ENCODE measurements around the gene ZCCHC24. TPM values are rescaled to one million over a fixed set of nuclear protein-coding genes. Genes with fewer than 3 reads are reported as not detected.

ZCCHC24 gene
- total and polyA plus RNA-seq, 2 of the 8 experiments (the other 6 are each of a cell fraction or from before 2014, with no cell fraction given), result 3.9 to 6.9 TPM

DNA sequence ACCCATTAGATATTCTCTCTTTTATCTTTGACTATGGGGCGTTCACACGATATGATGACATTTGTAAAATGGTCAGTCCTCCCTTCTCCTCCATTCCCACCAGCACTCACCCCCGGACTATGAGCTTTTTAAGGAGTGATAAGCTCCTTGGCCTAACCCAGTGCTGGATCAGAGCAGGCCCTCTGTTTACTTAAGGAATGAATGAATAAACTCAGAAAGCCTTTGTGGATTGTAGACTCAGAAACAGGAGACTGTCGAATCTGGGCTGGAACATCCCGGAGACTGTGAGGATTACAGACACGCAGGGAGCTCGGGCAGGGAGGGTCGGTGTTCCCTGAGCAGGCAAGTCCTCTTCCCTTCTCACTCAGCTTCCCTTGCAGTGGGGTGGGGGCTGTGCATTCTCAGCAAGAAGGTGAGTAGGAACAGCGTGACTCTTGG lies 6.8 kb upstream of the ZCCHC24 start:
- no peak overlapping the region for H3K18ac ChIP-seq (ENCODE audit: extremely low read depth, low read length)
- H2BK5ac ChIP-seq (ENCODE audit: low read depth, low read length), result no peak overlapping the region
- H4K20me1 ChIP-seq (replicated peaks in 1 of 2; ENCODE audit: control insufficient read depth in 1 of 2, insufficient read depth in 2 of 2, low read length in 2 of 2), result no peaks in the 10 kb centered on the region
- no peaks in the 10 kb centered on the region for H3K36me3 ChIP-seq (ENCODE audit: control insufficient read depth in 2 of 4, insufficient read depth in 4 of 4, low read length in 3 of 4)
- no peak overlapping the region for H3K4ac ChIP-seq (replicated peaks; ENCODE audit: insufficient read length, low read depth, low read length)
- no peak overlapping the region for H3K4me3 ChIP-seq (ENCODE audit: extremely low read depth in 1 of 4, insufficient read depth in 2 of 4, low read depth in 3 of 4, low read length in 4 of 4)
- no peak overlapping the region for H3K56ac ChIP-seq (replicated peaks; ENCODE audit: insufficient read length, low read depth, low read length)
- H3K9me3 ChIP-seq (ENCODE audit: insufficient read depth in 2 of 2, low read depth in 1 of 2, low read length in 1 of 2), result no peaks in the 10 kb centered on the region
- H3K9ac ChIP-seq (replicated peaks in 1 of 4; ENCODE audit: extremely low read depth in 1 of 4, low read depth in 3 of 4, low read length in 3 of 4), result no peak overlapping the region
- H3K14ac ChIP-seq (ENCODE audit: insufficient read length), result no peak overlapping the region
- CTCF ChIA-PET (ENCODE audit: partially characterized antibody), result interaction anchor here (0.9 to 1.4 kb wide), 7 partner anchors 9 to 77 kb away, joined by 3 to 8 read pairs (median 4); no protein-coding TSS in a partner anchor
- no peak overlapping the region for H4K5ac ChIP-seq (ENCODE audit: insufficient read length, low read depth, low read length)
- H3K27me3 ChIP-seq (replicated peaks in 1 of 4; ENCODE audit: control insufficient read depth in 3 of 4, extremely low read depth in 1 of 4, insufficient read depth in 3 of 4, low read length in 3 of 4), result peaks cover 0 to 17% (median 12%) of the 10 kb centered on the region in 4 experiments; a peak in 6 of 7 replicates
- no peaks in the 10 kb centered on the region for H3K79me1 ChIP-seq (ENCODE audit: low read depth, low read length)
- no peak overlapping the region for H2AK5ac ChIP-seq (ENCODE audit: low read depth, low read length)
- no peak overlapping the region for H2BK120ac ChIP-seq (replicated peaks; ENCODE audit: low read depth, low read length)
- H2BK12ac ChIP-seq (ENCODE audit: low read depth, low read length), result no peak overlapping the region
- 90% methylated on average over 9 of the region's 9 CpGs; no CpG with 5 or more reads in 1 of the 2 experiments for WGBS, 2 experiments (ENCODE audit: extremely low coverage in 1 of 2, insufficient coverage in 1 of 2, insufficient read length in 1 of 2, insufficient replicate concordance in 2 of 2, low coverage in 1 of 2, low lambda C conversion rate in 2 of 2, missing lambda C conversion rate in 1 of 2)
- TF ChIP-seq RBBP5 (IDR thresholded peaks at IDR 0.05; ENCODE audit: borderline replicate concordance, low read depth, low read length) (no peak), SRF (IDR thresholded peaks at IDR 0.05; ENCODE audit: low read depth, low read length) (no peak), SIN3A (conservative IDR thresholded peaks at IDR 0.05 in 1 of 2, IDR thresholded peaks at IDR 0.05 in 1 of 2; ENCODE audit: low read depth in 1 of 2, low read length in 2 of 2) (no peak), RAD21 (IDR thresholded peaks at IDR 0.05 in 1 of 2, conservative IDR thresholded peaks at IDR 0.05 in 1 of 2; ENCODE audit: low read depth in 2 of 2, low read length in 2 of 2) (no peak), EGR1 (IDR thresholded peaks at IDR 0.05; ENCODE audit: borderline replicate concordance, low read depth, low read length) (no peak)
- POLR2A ChIA-PET (ENCODE audit: partially characterized antibody), result no interaction called here
- no peak overlapping the region for H3K23ac ChIP-seq (ENCODE audit: insufficient read length)
- no peaks in the 10 kb centered on the region for H3K79me2 ChIP-seq (ENCODE audit: control insufficient read depth in 1 of 2, insufficient read depth in 2 of 2, low read length in 2 of 2)
- H2BK15ac ChIP-seq (ENCODE audit: low read length), result no peak overlapping the region
- peaks cover 2 to 9% (median 6%) of the 10 kb centered on the region in 4 experiments; a peak in 3 of 7 replicates for H3K4me1 ChIP-seq (replicated peaks in 1 of 4; ENCODE audit: control insufficient read depth in 3 of 4, insufficient read depth in 4 of 4, low read length in 3 of 4)
- peak overlapping the region; percentile 53; the same call in 1 of the 2 replicates for H2AFZ ChIP-seq (ENCODE audit: low read length)
- DNase-seq (ENCODE audit: low read depth in 1 of 2, low spot score in 2 of 2) (no peak), FAIRE-seq (no peak)
- no peak overlapping the region for H4K91ac ChIP-seq (replicated peaks; ENCODE audit: insufficient read length, low read length)
- H3K4me2 ChIP-seq (ENCODE audit: insufficient read depth in 1 of 2, low read depth in 2 of 2, low read length in 2 of 2), result no peak overlapping the region
- no peaks in the 10 kb centered on the region; the same call in 1 of the 2 replicates for H3K23me2 ChIP-seq (ENCODE audit: low read depth, low read length)
- H4K8ac ChIP-seq (ENCODE audit: extremely low read depth, insufficient read depth, low read length), result no peak overlapping the region
- no peak overlapping the region for H3K27ac ChIP-seq (ENCODE audit: low read depth, low read length)
- H2BK20ac ChIP-seq (ENCODE audit: low read length), result no peak overlapping the region
